K562 (cell line): ENCODE results near the gene PIAS3. TPM values are rescaled to one million over a fixed set of nuclear protein-coding genes. Genes with fewer than 3 reads are reported as not detected.
A peak's percentile ranks its signal among the peaks of the same experiment; 100 is the strongest.

Experiments
- ARID2 ChIP-seq: fragments of 450-650 bp; IDR thresholded peaks from 2 replicates; pipeline ENCODE4 v1.6.1; 2017; ENCODE audit warnings: antibody characterized with exemption, mild to moderate bottlenecking
- DPF2 ChIP-seq: fragments of 450-650 bp; IDR thresholded peaks from 2 replicates; pipeline ENCODE4 v1.6.1; 2016
- EHMT2 ChIP-seq: fragments of 450-650 bp; IDR thresholded peaks from 2 replicates; pipeline ENCODE4 v1.6.1; 2018; ENCODE audit warnings: antibody characterized with exemption
- FOXJ2 ChIP-seq: fragments of 200-800 bp; sonication (Bioruptor generic); IDR thresholded peaks from 2 replicates; pipeline ENCODE4 v1.6.1; 2016; ENCODE audit warnings: missing genetic modification characterization, missing compliant biosample characterization
- FOXK1 ChIP-seq: sonication (generic); formaldehyde crosslinking; IDR thresholded peaks from 2 replicates; pipeline ENCODE4 v1.8.0; 2022; ENCODE audit warnings: missing genetic modification reagents, mild to moderate bottlenecking, borderline replicate concordance
- FOXK2 ChIP-seq, 2 experiments: fragments of 450-650 bp; IDR thresholded peaks in 1 of 2; conservative IDR thresholded peaks in 1 of 2; 2 replicates each; pipeline ENCODE4 v1.6.1; 2016; ENCODE audit warnings: low read depth in 2 of 2, mild to moderate bottlenecking in 1 of 2
- L3MBTL2 ChIP-seq: fragments of 450-650 bp; IDR thresholded peaks from 2 replicates; pipeline ENCODE4 v1.6.1; 2016; ENCODE audit warnings: mild to moderate bottlenecking, moderate library complexity
- MAZ ChIP-seq, 2 experiments: fragments of 450-650 bp in 1 of 2; sonication (generic) in 1 of 2; formaldehyde crosslinking; IDR thresholded peaks in 1 of 2; conservative IDR thresholded peaks in 1 of 2; 2 replicates each; pipeline versions ENCODE4 v1.4.0 to v1.5.0; 2020; ENCODE audit warnings: mild to moderate bottlenecking in 1 of 2, missing genetic modification reagents in 1 of 2
- NCOA6 ChIP-seq: fragments of 450-650 bp; IDR thresholded peaks from 2 replicates; pipeline ENCODE4 v1.6.1; 2017; ENCODE audit warnings: mild to moderate bottlenecking
- RBFOX2 ChIP-seq: fragments of 200-400 bp; formaldehyde crosslinking; IDR thresholded peaks from 2 replicates; pipeline ENCODE4 v1.6.1; 2017; ENCODE audit warnings: low read depth, mild to moderate bottlenecking, low read length, moderate library complexity
- SMARCE1 ChIP-seq: fragments of 450-650 bp; IDR thresholded peaks from 2 replicates; pipeline ENCODE4 v1.7.1; 2016; ENCODE audit warnings: mild to moderate bottlenecking
- TRIM24 ChIP-seq, 2 experiments: fragments of 450-650 bp; IDR thresholded peaks; 2 replicates each; pipeline ENCODE4 v1.6.1; 2016
- TSC22D4 ChIP-seq: fragments of 450-650 bp; IDR thresholded peaks from 2 replicates; pipeline ENCODE4 v1.6.1; 2016; ENCODE audit warnings: missing genetic modification characterization, missing biosample characterization, control low read depth
- YBX1 ChIP-seq: fragments of 450-650 bp; IDR thresholded peaks from 2 replicates; pipeline ENCODE4 v1.7.1; 2016; ENCODE audit warnings: mild to moderate bottlenecking
- ZNF696 ChIP-seq: fragments of 250-450 bp; sonication (Bioruptor Pico); conservative IDR thresholded peaks from 2 replicates; pipeline ENCODE4 v1.4.0; 2020; ENCODE audit warnings: mild to moderate bottlenecking, moderate library complexity
- ZNF778 ChIP-seq: fragments of 450-650 bp; formaldehyde crosslinking; IDR thresholded peaks from 2 replicates; pipeline ENCODE4 v1.4.0; 2020; ENCODE audit warnings: mild to moderate bottlenecking, moderate library complexity
- polyA plus RNA-seq, 8 experiments: library from polyadenylated mRNA; depleted of rRNA in 4 of 8; stranded (reverse) in 5 of 8; unstranded in 3 of 8; fragments of >200 nt; fragmentation: Nextera tagmentation in 2 of 8; fragmentation: Illumina TruSeq in 1 of 8; extraction: Ambion mirVana in 2 of 8; extraction: Trizol in 1 of 8; gene quantifications; 2 replicates each; pipeline versions ENCODE4 v1.2.1 to v1.2.3, GENCODE V29; 2011 to 2014; ENCODE audit warnings: inconsistent platforms in 1 of 8, missing spikeins in 1 of 8
- total RNA-seq, 7 experiments: library from RNA; depleted of rRNA in 6 of 7; stranded (reverse); fragments of >200 nt in 6 of 7; fragmentation: Illumina TruSeq in 2 of 7; extraction: Trizol in 2 of 7; gene quantifications; 2 replicates each; pipeline versions ENCODE4 v1.2.1 to v1.2.3, GENCODE V29; 2011 to 2021; ENCODE audit warnings: low replicate concordance in 1 of 7
- TF ChIP-seq, protein P1 (sequence below): fragments of 450-650 bp; IDR thresholded peaks from 2 replicates; pipeline ENCODE4 v1.6.1; 2018; ENCODE audit warnings: mild to moderate bottlenecking, low read depth; ENCODE audit not compliant: partially characterized antibody
- TF ChIP-seq, protein P2 (sequence below): fragments of 250-450 bp; sonication (Bioruptor Pico); IDR thresholded peaks from 2 replicates; pipeline ENCODE4 v1.8.0; 2021; ENCODE audit warnings: borderline replicate concordance, mild to moderate bottlenecking, moderate library complexity; ENCODE audit not compliant: poor library complexity, severe bottlenecking

PIAS3 gene
- total and polyA plus RNA-seq, 9 of the 15 experiments (the other 6 are each of a cell fraction or from before 2014, with no cell fraction given): 1.1 to 25.6 (median 7.9) TPM

DNA sequence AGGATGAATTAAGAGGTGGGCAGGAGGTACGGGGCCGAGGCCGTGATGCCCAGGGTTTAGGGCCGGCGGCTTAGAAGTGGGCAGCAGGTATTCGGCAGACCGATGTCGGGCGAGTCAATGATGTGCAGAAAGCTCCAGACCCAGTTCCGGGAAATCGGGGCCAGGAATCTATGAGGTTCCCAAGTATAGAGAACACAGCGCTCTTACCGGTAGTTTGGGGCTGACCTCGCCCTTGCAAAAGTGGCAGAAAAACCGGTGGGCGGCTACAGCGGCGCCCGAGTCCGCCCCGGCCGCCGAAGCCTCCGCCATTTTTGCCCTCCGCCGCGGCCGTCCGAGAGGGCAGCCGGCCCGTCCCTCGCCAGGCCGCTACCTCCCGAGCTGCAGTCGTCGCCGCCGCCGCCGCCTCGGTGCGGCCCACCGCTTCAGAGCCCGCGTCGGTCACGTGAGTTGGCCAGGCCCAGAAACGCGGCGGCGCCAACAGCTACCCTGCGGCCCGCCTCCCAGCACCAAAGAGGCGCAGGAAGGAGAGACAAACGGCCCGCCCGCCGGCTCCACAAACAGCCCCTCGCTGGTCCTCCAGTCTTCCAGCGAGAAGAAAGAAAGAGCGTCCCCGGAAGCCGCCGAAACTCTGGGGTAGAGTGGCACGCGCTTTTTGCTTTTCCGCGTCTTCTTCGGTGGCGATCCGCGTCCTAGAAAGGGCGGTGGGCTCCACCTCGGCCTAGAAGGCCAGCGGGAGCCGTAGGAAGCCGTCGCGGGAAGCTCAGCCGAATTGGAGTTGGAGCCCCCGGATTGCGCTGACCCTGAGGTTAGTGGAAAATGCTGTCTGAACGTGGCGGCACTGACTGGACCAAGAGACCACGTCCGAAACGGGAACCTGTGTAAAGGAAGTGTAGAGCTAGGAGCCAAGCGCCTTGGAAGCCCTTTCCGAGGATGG is 35.0 kb downstream of the PIAS3 start, which contains the start of the genes POLR3C and RNF115 (continued):
- TF ChIP-seq ARID2 (no peak), TRIM24 (IDR thresholded peaks at IDR 0.05) (0 out of 4 replicates have a peak, but pooled peaks of 1 of the 2 experiments have one; percentile 9), FOXK2 (conservative IDR thresholded peaks at IDR 0.05 in 1 of 2, IDR thresholded peaks at IDR 0.05 in 1 of 2; ENCODE audit: low read depth in 2 of 2) (peak in 1 of 2 experiments; percentile 25; a peak in 1 of 4 replicates), ZNF696 (CRISPR knock-in tag) (no peak), FOXJ2 (no peak), DPF2 (no peak), ZNF778 (no peak), RBFOX2 (peak; percentile 94), MAZ (CRISPR knock-in tag; conservative IDR thresholded peaks at IDR 0.05 in 1 of 2, IDR thresholded peaks at IDR 0.05 in 1 of 2) (peak; percentile 72 to 85), EHMT2 (no peak), TSC22D4 (tag) (no peak), YBX1 (no peak), SMARCE1 (0 out of 2 replicates have a peak, but pooled peaks have one; percentile 10), L3MBTL2 (peak; percentile 90), NCOA6 (no peak), FOXK1 (peak; percentile 89; the same call in 1 of the 2 replicates)
- TF ChIP-seq, protein P1, sequence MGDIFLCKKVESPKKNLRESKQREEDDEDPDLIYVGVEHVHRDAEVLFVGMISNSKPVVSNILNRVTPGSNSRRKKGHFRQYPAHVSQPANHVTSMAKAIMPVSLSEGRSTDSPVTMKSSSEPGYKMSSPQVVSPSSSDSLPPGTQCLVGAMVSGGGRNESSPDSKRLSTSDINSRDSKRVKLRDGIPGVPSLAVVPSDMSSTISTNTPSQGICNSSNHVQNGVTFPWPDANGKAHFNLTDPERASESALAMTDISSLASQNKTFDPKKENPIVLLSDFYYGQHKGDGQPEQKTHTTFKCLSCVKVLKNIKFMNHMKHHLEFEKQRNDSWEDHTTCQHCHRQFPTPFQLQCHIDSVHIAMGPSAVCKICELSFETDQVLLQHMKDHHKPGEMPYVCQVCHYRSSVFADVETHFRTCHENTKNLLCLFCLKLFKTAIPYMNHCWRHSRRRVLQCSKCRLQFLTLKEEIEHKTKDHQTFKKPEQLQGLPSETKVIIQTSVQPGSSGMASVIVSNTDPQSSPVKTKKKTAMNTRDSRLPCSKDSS: no peak
- TF ChIP-seq, protein P2, sequence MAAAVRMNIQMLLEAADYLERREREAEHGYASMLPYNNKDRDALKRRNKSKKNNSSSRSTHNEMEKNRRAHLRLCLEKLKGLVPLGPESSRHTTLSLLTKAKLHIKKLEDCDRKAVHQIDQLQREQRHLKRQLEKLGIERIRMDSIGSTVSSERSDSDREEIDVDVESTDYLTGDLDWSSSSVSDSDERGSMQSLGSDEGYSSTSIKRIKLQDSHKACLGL: peak; percentile 20
